Measurements from ENCODE around the gene AKAP6. TPM values are rescaled to one million over a fixed set of nuclear protein-coding genes. Genes with fewer than 3 reads are reported as not detected.
"Not testable (repeated sequence)": the region's sequence is repeated elsewhere in the genome, so short reads cannot be mapped to it uniquely, and the experiment has no call there.

The AKAP6 gene
- total RNA-seq, 2 experiments from 2014 or later = 0.83 to 1.7 TPM

DNA sequence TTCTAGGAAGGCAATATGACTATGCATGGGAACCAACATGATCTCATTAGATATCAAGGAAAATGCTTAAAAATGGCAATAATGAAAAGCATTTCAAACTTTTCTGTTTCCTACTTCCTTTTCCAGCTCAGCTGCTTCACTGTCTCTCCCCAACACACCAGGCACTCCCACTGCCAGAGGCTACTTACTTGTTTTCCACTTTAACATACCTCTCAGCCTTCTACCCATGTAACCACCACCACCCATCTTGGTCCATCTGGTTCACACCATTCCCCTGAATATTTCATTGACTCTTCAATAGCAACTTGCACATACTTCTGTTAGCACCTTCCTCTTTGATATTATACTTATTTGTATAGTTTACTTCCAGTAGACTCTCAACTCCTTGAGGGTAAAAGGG is 441.3 kb downstream of the AKAP6 start:
- Mint-ChIP-seq H3K4me1 (ENCODE audit: low read depth) (no peaks in the 10 kb centered on the region), H3K36me3 (ENCODE audit: low read depth) (no peaks in the 10 kb centered on the region), H3K27ac (no peak overlapping the region), H3K27me3 (ENCODE audit: low read depth) (no peaks in the 10 kb centered on the region), H3K4me3 (no peak overlapping the region), H3K9me3 (ENCODE audit: insufficient read depth) (no peaks in the 10 kb centered on the region)
- no peak for DNase-seq
- ChIA-PET CTCF (no interaction called here), POLR2A (no interaction called here)
- ATAC-seq = no peak

DNA sequence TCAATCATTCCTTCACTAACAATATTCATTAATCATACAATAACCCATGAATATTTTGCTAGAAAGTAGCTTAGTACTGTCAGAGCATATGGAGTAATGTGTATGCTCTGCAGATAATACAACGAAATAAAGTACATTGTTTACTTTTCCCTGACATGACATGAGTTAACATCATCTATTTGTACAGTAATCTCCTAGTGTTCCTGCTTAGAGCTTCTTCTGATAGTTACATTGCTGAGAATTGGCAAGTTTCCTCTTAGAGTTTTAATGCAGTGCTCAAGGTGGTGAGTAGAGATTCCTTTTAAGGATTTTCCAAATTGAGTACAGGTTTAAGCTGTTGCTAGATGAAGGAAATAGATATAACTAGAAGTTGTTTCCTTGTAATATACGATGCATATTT is 445.1 kb downstream of the AKAP6 start:
- H3K4me1 Mint-ChIP-seq (ENCODE audit: low read depth) = no peaks in the 10 kb centered on the region
- ChIA-PET CTCF (no interaction called here), POLR2A (no interaction called here)
- ATAC-seq (no peak), DNase-seq (no peak)
- no peaks in the 10 kb centered on the region for H3K27me3 Mint-ChIP-seq (ENCODE audit: low read depth)
- no peak overlapping the region for H3K27ac Mint-ChIP-seq
- H3K4me3 Mint-ChIP-seq = no peak overlapping the region
- no peaks in the 10 kb centered on the region for H3K36me3 Mint-ChIP-seq (ENCODE audit: low read depth)
- H3K9me3 Mint-ChIP-seq (ENCODE audit: insufficient read depth) = no peaks in the 10 kb centered on the region

DNA sequence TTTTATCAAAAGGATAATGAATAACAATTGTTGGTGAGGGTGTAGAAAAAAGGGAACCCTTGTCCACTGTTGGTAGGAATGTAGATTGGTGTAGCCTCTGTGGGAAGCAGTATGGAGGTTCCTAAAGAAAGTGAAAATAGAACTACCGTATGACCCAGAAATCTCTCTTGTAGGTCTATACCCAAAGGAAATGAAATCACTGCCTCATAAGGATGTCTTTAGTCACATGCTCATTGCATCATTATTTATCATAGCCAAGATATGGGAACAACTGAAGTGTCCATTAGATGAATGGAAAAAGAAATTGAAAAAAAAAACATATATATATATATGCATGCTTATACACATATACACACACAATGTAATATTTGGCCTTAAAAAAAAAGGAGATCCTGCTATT is 450.7 kb downstream of the AKAP6 start:
- no peaks in the 10 kb centered on the region for H3K36me3 Mint-ChIP-seq (ENCODE audit: low read depth)
- ATAC-seq (no peak), DNase-seq (no peak)
- no peaks in the 10 kb centered on the region for H3K27me3 Mint-ChIP-seq (ENCODE audit: low read depth)
- POLR2A ChIA-PET = no interaction called here
- no peak overlapping the region for H3K27ac Mint-ChIP-seq
- H3K4me1 Mint-ChIP-seq (ENCODE audit: low read depth) = no peaks in the 10 kb centered on the region
- peaks cover 5% of the 10 kb centered on the region for H3K9me3 Mint-ChIP-seq (ENCODE audit: insufficient read depth)
- no peak overlapping the region for H3K4me3 Mint-ChIP-seq
- CTCF ChIA-PET = no interaction called here

DNA sequence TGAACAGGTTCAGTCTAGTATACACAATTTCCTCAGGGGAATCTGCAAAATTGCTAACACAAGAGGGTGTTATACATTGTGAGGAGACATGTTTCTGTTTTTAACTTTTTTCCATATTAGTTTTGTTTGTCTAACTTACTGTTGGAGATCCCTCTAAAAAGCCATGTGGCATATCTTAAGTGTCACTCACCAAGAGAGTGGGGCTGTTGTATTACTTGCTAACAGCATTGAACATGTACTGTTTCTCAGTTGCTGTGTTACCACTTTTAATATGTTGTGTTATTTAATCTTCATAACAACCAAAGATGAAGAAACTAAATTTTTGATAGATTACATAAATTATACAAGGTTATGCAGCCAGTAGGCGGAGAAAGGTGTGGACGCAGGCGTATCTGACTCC is 455.3 kb downstream of the AKAP6 start:
- CTCF ChIA-PET = no interaction called here
- H3K27me3 Mint-ChIP-seq (ENCODE audit: low read depth) = no peaks in the 10 kb centered on the region
- no peaks in the 10 kb centered on the region for H3K4me1 Mint-ChIP-seq (ENCODE audit: low read depth)

DNA sequence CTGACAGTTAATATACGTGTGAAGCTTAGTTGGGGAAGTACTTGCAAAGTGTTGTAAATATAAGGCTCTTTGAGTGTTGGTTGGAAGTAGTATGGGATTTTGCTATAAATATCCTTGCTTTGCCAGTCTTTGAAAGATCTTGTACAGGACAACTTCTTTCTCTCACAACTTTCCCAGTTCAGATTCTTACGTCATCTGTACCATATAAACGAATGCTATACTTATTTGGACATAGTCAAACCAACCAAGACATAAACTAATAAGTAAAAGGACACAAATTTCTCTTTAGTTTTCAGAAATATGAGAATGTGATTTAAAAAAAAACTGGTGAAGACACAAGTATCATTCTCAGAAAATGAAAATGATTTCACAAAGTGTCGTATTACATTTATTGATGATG is 456.5 kb downstream of the AKAP6 start:
- ChIA-PET POLR2A (no interaction called here), CTCF (no interaction called here)
- Mint-ChIP-seq H3K9me3 (ENCODE audit: insufficient read depth) (peaks cover 16% of the 10 kb centered on the region), H3K27me3 (ENCODE audit: low read depth) (no peaks in the 10 kb centered on the region), H3K4me1 (ENCODE audit: low read depth) (no peaks in the 10 kb centered on the region), H3K36me3 (ENCODE audit: low read depth) (no peaks in the 10 kb centered on the region), H3K4me3 (no peak overlapping the region), H3K27ac (no peak overlapping the region)
- no peak for DNase-seq
- ATAC-seq = no peak

More for the DNA sequence above, 455.3 kb downstream of the AKAP6 start:
- DNase-seq (no peak), ATAC-seq (no peak)
- POLR2A ChIA-PET = no interaction called here
- no peak overlapping the region for H3K27ac Mint-ChIP-seq
- no peak overlapping the region for H3K4me3 Mint-ChIP-seq
- H3K36me3 Mint-ChIP-seq (ENCODE audit: low read depth) = no peaks in the 10 kb centered on the region
- H3K9me3 Mint-ChIP-seq (ENCODE audit: insufficient read depth) = peaks cover 16% of the 10 kb centered on the region

DNA sequence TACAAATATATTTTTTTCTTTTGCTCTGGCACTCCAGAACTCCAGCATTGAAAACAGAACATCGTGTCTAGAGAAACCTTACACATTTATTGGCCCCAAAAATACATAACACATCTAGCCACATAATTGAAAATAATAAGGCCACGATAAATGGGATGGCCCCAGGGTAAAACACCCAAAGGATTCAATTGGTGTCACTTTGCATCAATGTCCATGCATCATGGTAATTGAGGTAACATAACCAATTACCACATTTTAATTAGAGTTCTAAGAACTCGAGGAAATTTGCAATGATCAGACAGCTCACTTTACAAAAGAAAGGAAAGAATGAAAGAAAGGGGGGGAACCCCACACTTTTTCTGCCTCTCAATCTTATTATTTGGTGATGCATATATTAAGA is 457.8 kb downstream of the AKAP6 start:
- CTCF ChIA-PET = no interaction called here
- no peaks in the 10 kb centered on the region for H3K36me3 Mint-ChIP-seq (ENCODE audit: low read depth)

DNA sequence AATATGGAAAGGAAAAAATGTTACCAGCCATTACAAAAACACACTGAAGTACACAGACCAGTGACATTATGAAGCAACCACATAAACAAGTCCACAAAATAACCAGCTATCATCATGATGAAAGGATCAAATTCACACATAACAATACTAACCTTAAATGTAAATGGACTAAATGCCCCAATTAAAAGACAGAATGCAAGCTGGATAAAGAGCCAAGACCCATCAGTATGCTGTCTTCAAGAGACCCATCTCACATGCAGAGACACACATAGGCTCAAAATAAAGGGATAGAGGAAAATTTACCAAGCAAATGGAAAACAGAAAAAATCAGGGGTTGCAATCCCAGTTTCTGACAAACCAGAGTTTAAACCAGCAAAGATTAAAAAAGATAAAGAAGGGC is 463.9 kb downstream of the AKAP6 start:
- not testable (repeated sequence) for H3K4me3 Mint-ChIP-seq, ATAC-seq

More for the DNA sequence above, 457.8 kb downstream of the AKAP6 start:
- POLR2A ChIA-PET = no interaction called here
- DNase-seq (no peak), ATAC-seq (no peak)
- Mint-ChIP-seq H3K27me3 (ENCODE audit: low read depth) (no peaks in the 10 kb centered on the region), H3K4me3 (no peak overlapping the region), H3K9me3 (ENCODE audit: insufficient read depth) (peaks cover 16% of the 10 kb centered on the region), H3K4me1 (ENCODE audit: low read depth) (no peaks in the 10 kb centered on the region), H3K27ac (no peak overlapping the region)

DNA sequence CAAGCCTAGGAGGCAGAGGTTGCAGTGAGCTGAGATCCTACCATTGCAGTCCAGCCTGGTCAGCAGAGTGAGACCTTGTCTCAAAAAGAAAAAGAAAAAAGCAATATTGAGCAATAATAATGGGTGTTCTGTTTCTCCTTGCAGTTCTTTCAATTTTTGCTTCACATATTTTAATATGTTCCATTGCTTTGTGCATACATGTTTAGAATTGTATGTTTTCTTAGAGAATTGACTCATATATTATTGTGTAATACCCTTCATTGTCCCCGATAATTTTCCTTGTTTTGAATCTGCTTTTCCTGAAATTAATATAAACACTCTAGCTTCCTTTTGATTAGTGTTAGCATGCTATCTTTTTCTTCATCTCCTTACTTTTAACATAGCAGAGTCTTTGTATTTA is 471.2 kb downstream of the AKAP6 start:
- POLR2A ChIA-PET = no interaction called here
- DNase-seq (no peak), ATAC-seq (no peak)
- CTCF ChIA-PET = no interaction called here
- H3K27ac Mint-ChIP-seq = no peak overlapping the region
- H3K4me3 Mint-ChIP-seq = no peak overlapping the region
- no peaks in the 10 kb centered on the region for H3K27me3 Mint-ChIP-seq (ENCODE audit: low read depth)
- H3K36me3 Mint-ChIP-seq (ENCODE audit: low read depth) = no peaks in the 10 kb centered on the region
- peaks cover 14% of the 10 kb centered on the region for H3K9me3 Mint-ChIP-seq (ENCODE audit: insufficient read depth)
- H3K4me1 Mint-ChIP-seq (ENCODE audit: low read depth) = no peaks in the 10 kb centered on the region

More for the DNA sequence above, 463.9 kb downstream of the AKAP6 start:
- peaks cover 30% of the 10 kb centered on the region for H3K9me3 Mint-ChIP-seq (ENCODE audit: insufficient read depth)
- H3K4me1 Mint-ChIP-seq (ENCODE audit: low read depth); H3K36me3 Mint-ChIP-seq (ENCODE audit: low read depth); DNase-seq; H3K27me3 Mint-ChIP-seq (ENCODE audit: low read depth); H3K27ac Mint-ChIP-seq; CTCF ChIA-PET; POLR2A ChIA-PET: not testable (repeated sequence)

DNA sequence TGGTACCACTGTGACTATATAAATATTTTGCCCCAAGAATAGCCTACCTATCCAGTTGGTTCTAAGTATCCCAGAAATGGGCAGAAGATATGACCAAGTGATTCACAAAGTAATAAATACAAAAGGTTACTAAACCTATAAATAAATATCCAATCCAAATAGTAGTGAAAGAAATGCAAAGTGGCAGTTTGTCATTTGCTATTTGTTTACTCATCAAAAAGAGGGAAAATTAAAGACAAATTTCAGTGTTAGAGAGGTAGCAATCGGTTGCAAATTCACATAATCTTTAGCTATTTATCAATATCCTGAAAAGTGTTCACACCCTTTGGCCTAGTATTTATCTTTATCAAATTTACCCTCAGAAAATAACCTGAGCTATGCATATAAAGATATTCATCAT is 473.2 kb downstream of the AKAP6 start:
- H3K9me3 Mint-ChIP-seq (ENCODE audit: insufficient read depth) = peaks cover 21% of the 10 kb centered on the region
- no peak for DNase-seq
- CTCF ChIA-PET = no interaction called here
- no peak overlapping the region for H3K27ac Mint-ChIP-seq
- H3K4me1 Mint-ChIP-seq (ENCODE audit: low read depth) = no peaks in the 10 kb centered on the region
- H3K27me3 Mint-ChIP-seq (ENCODE audit: low read depth) = no peaks in the 10 kb centered on the region
- POLR2A ChIA-PET = no interaction called here
- H3K4me3 Mint-ChIP-seq = no peak overlapping the region
- H3K36me3 Mint-ChIP-seq (ENCODE audit: low read depth) = no peaks in the 10 kb centered on the region
- ATAC-seq = no peak

DNA sequence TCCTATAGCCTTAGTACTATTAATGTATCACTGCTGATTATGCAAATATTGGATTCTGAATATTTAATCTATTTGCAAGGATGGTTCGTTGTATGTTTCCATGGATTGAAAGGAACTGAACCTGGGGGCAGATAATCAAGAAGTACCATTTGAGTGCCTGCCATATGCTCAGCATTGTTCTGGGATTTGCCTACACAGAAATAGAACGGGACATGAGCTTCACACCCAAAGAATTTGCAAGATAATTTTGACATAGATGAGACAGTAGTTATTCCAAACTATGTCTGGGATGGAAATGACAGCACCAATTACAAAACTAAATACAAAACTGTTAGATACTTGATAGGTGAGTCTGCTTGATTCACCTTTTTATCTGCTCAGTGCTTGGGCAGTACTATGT is 476.9 kb downstream of the AKAP6 start:
- ChIA-PET POLR2A (no interaction called here), CTCF (no interaction called here)
- ATAC-seq (no peak), DNase-seq (no peak)
- Mint-ChIP-seq H3K9me3 (ENCODE audit: insufficient read depth) (peaks cover 22% of the 10 kb centered on the region), H3K27ac (no peak overlapping the region), H3K27me3 (ENCODE audit: low read depth) (no peaks in the 10 kb centered on the region), H3K4me3 (no peak overlapping the region), H3K4me1 (ENCODE audit: low read depth) (no peaks in the 10 kb centered on the region), H3K36me3 (ENCODE audit: low read depth) (no peaks in the 10 kb centered on the region)

DNA sequence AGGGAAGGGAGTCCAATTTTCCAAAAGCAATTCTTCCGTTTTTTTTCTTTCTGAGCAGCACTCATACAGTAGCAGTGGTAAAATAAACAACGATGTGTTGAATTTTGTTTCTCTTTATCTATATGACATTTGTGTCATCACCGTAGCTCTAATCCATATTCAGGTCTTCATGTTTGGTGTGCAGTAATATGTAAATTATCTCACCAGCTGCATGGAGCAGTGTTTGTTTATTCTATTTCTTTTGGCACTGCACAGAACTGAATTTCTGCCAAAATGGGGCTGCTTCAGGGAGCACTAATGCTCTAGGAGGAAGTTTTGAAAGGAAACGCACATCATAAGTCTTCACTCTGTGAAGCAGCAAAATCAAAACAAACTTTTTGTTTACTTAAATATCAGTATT is 479.5 kb downstream of the AKAP6 start:
- Mint-ChIP-seq H3K4me3 (no peak overlapping the region), H3K4me1 (ENCODE audit: low read depth) (no peaks in the 10 kb centered on the region), H3K27me3 (ENCODE audit: low read depth) (no peaks in the 10 kb centered on the region), H3K9me3 (ENCODE audit: insufficient read depth) (peaks cover 19% of the 10 kb centered on the region), H3K36me3 (ENCODE audit: low read depth) (no peaks in the 10 kb centered on the region), H3K27ac (no peak overlapping the region)
- no peak for ATAC-seq
- no peak for DNase-seq
- POLR2A ChIA-PET = no interaction called here
- CTCF ChIA-PET = no interaction called here

DNA sequence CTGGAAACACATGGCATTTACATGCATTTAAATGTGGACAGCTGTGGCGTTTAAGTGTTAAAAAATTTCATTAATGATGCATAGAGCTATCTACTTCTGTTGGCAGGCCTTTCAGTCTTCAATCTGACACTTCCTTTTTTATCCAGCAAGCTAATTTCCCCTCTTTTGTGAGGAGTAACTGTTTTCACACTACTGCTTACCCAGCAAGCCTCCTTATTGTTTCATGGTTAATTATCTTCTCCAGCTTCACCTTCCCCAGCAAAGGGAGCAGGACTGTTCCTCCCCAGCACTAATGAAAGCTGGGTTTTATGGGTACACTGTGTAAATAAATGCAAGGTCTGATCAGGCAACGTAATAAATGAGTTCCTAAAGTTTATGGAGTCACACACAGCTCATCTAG is 480.2 kb downstream of the AKAP6 start:
- Mint-ChIP-seq H3K36me3 (ENCODE audit: low read depth) (no peaks in the 10 kb centered on the region), H3K4me1 (ENCODE audit: low read depth) (no peaks in the 10 kb centered on the region), H3K4me3 (no peak overlapping the region), H3K27ac (no peak overlapping the region), H3K27me3 (ENCODE audit: low read depth) (no peaks in the 10 kb centered on the region), H3K9me3 (ENCODE audit: insufficient read depth) (peaks cover 14% of the 10 kb centered on the region)
- CTCF ChIA-PET = no interaction called here
- POLR2A ChIA-PET = no interaction called here
- DNase-seq (no peak), ATAC-seq (no peak)

DNA sequence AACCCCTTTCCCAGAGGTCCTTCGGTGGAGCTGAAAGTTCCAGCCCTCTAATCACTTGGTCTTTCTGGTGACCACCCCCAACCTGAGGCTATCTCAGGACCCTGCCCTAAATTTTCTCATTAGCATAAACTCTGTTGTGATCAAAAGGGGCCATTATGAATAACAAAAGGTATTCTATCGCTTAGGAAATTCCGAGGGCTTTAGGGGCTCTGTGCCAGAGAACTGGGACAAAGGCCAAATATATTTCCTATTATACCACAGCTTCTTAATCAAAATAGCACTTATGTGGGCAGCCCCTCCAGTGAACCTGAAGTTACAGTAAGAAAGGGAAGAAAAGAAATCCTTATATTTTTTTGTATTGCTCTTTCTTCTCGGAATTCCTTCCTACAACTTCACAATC is 484.3 kb downstream of the AKAP6 start:
- POLR2A ChIA-PET = no interaction called here
- Mint-ChIP-seq H3K4me3 (no peak overlapping the region), H3K4me1 (ENCODE audit: low read depth) (no peaks in the 10 kb centered on the region), H3K27ac (no peak overlapping the region), H3K36me3 (ENCODE audit: low read depth) (no peaks in the 10 kb centered on the region), H3K9me3 (ENCODE audit: insufficient read depth) (peaks cover 6% of the 10 kb centered on the region), H3K27me3 (ENCODE audit: low read depth) (no peaks in the 10 kb centered on the region)
- no peak for DNase-seq
- no peak for ATAC-seq
- CTCF ChIA-PET = no interaction called here
